NCI-H82 (cell line): ENCODE results near the gene LAMTOR2.
"Not testable (repeated sequence)": the region's sequence is repeated elsewhere in the genome, so short reads cannot be mapped to it uniquely, and the experiment has no call there.

ENCODE experiments used
- DNase-seq: peaks from one replicate; lab custom pipeline; 2025; lab: John Stamatoyannopoulos, UW

The LAMTOR2 gene

DNA sequence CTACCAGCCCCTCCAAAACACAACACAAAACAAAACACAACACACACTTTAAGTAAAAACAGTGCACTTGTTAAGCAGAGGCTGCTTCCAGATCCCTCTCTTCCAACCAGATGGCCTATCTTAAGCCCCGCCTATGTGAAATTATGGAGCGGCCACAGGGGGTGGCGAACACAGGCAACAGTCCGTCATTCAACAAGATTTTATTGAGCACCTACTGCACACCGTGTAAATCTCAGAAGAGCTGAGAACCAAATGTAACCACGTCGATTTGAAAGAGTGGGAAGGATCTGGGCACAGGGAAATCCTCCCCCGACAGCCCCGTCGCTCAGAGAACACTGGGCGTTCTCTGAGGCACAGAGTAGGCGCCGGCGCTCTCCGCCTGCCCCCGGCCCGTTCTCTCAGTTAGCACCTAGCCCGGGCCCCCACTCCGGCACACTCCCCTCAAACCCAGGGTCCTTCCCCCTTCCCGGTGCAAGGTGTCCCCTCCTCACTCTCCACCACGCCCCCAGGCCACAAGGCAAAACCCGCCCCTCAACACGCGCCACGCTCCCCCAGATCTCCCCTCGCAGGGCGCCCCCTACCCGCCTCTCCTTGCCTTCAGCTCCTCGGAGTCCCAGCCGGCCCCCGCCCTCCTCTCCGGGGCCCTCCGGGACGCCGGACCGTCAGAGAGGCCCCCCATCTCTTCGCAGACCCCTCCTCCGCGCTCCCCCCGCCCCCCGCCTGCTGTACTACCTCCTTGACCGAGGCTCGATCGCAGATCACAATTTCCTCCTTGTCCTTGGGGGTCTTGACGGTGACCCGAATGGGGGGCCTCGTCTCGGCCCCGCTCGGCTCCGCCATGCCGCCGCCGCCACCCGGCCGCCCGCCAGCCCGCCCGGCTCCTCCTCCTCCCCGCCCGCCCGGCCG is 1.5 kb upstream of the LAMTOR2 start:
- peak; percentile 90 for DNase-seq

DNA sequence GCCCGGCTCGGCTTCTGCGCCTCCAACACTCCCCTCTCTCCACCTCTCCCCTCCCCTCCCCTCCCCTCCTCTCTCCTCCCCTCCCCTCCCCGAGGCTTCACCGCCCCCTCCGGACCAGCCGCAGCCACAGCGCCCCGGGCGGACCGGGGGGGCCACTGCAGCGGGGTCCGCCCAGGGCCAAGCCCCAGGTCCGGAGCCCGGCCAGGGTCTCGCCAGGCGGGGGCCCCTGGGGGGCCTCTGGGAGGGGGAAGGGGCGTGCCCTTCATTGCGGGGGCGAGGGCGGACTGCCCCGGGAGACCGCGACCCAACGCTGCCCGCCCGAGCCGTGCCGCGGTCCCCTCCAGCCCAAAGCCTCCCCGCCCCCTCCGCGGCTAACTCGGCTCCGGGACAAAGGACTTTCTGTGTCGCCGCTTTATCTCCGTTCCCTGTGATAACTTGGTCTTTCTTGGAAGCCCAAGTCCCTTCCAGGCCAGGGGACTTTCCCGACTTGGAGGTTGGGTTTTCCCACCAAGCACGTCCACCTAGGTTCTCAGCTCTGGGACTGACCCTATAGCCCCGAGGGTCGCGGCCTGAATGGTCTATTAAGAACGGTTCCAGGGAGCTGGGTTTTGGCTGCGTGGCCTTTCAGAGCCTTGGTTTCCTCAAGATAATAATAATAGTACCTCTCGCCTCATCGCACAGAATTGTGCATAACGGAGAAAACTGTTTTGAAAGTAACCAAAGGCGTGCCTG is 648 bp upstream of the LAMTOR2 start, which contains the start of gene UBQLN4:
Gene UBQLN4 (minus strand): TSS at position 31 of the 732 bp plus-strand sequence. CDS start 97 bp downstream, outside the sequence.
- peak; percentile 96 for DNase-seq

DNA sequence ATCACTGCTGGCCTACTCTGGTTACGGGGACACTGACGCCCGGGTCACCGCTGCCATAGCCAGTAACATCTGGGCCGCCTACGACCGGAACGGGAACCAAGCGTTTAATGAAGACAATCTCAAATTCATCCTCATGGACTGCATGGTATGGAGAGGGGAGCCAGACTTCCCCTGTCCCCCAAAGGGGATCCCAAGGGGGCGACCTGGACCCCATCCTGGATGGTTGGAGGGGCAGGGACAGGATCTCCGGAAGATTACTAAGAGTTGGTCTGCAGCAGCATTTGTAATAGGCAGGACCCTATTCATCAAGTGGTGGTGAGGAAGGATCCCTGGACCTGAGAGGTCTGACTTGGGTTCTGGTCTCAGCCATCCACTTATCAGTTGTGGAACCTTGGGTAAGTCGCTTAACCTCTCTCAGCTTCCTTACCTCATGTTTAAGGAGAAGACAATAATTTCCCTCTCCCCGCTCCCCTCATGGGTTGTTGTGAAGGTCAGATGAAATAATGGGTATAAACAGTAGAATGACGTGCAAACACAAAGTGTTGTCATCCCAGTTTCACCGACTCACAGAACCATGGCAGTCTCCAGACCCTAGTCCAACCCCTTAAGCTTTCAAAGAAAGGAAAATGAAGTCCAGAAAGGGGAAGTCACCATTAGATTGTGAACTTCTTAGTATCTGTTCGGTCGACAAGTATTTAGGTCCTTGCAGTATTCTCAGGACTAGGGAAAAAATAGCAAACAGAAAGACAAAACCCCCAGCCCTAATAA is 883 bp downstream of the LAMTOR2 start:
- DNase-seq, result no peak

DNA sequence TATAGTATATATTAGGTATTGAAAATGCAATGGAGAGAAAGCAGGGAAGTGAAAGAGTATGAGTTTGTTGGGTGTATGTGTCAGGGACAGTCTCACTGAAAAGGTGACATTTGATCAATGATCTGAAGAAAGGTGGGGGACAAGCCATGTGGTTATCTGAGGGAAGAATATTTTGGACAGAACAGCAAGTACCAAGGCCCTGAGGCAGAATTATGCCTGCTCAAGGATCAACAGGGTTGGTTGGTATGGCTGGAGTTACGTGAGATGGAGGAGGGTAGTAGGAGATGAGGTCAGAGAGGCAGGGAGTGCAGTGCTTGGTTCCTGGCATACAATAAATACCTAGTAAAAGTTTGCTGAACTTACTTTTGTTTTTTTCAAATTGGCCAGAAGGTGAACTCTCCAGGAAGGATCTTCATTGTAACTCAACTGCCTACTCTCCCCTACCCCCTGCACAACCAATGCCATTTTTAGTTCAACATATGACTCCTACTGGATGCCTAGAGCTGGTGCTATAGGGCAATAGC is 1.8 kb downstream of the LAMTOR2 start:
- DNase-seq, result no peak

DNA sequence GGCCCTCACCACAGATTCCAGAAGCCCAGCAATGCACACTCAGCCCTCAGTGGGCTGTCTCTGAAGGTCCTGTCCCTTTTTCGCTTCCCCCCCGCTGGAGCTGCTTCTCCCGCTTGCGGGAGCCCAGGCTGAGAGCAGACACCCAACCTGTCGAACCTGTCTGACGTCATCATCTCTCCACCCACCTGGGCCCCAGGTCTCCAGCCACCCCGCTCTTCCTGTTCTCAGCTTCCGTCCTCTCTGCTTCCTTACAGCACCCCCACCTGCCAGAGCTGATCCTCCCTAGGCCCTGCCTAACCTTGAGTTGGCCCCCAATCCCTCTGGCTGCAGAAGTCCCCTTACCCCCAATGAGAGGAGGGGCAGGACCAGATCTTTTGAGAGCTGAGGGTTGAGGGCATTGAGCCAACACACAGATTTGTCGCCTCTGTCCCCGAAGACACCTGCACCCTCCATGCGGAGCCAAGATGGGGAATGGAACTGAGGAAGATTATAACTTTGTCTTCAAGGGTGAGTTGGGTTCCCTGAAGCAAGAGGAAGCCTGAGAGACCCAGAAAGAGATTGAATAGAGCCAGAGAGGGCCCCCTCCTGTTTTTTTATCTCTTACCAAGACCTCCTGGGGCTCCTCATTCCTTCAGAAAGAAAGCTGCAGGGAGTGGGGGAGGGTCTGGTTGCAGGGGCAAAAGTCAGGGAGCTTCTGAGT is 6.5 kb downstream of the LAMTOR2 start, which contains the start of gene RAB25:
Gene RAB25 (plus strand): TSS at position 224 of the 700 bp plus-strand sequence. CDS start 241 bp downstream, at position 465.
- no peak for DNase-seq

DNA sequence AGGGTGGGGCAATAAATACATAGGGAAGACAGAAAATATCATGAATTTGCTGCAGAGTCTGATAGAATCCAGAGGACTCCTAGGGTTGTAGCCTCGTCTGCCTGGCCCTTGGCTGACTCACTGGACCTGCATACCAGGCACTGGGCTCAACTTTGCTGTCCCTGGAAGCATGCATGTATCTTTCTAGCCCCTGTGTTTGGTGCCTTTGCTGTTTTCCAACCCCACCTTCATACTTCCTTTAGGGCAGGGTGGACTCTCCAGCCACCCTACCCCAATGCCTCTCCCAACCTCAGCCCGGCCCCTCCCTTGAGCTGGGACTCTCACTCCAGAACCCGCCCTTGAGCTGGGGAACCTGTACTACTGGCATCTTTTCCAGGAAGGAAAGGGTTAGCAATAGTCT is 7.6 kb downstream of the LAMTOR2 start:
- DNase-seq, result no peak

DNA sequence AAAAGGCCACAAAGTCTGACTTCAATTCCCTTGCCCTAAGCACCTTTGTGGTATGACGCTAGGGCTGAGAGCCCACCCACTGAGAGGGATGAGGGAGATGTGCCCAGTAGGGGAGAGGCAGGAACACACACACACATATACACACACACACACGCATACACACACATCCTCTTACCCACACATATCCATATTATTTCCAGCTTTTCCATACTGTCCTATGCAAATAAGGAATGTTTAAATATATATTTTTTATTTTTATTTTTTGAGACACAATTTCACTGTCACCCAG is 9.4 kb downstream of the LAMTOR2 start:
- DNase-seq, result no peak

DNA sequence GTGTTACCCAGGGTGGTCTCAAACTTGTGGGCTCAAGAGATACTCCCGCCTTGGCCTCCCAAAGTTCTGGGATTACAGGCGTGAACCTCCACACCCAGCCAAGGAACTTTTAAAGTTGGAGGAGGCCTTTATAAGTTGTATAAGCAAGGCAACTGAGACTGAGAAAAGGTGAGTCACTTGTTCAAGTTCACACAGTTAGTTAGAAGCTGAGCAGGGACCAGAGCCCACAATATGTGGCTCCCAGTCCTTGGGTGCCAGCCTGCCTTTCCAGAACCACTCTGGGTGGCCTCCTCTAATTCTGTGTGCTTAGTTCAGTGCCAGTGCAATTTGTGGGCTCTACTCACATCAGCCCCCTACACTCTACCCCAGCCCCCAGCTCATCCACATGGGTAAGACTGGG is 10.0 kb downstream of the LAMTOR2 start:
- no peak for DNase-seq

DNA sequence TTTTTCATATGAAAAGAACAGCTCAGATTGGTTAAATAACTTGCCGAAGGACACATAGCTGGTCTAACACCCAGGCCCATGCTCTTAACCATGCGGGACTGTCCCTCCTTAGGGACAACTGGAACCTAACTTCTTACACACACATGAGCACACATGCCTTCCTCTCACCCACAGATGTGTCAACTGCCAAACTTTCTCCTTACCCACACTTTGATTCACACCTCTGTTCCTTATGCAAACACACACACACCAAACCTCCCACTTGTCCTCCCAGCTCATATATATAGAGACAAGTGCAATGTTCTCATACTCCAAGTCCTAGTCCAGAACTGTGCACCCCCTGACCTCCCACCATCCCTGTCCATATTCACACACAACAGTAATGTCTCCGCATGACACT is 10.6 kb downstream of the LAMTOR2 start:
- DNase-seq, result no peak

DNA sequence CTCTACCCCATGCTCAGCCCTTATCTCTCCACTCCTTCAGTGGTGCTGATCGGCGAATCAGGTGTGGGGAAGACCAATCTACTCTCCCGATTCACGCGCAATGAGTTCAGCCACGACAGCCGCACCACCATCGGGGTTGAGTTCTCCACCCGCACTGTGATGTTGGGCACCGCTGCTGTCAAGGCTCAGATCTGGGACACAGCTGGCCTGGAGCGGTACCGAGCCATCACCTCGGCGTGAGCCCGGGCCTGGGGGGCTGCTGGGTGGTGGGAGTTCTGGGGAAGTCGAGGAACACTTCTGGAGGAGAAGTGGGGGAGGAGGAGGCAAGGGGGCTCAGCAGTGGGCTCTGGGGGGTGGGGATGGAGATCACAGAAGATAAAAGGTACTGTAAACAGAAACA is 11.3 kb downstream of the LAMTOR2 start:
- no peak for DNase-seq

DNA sequence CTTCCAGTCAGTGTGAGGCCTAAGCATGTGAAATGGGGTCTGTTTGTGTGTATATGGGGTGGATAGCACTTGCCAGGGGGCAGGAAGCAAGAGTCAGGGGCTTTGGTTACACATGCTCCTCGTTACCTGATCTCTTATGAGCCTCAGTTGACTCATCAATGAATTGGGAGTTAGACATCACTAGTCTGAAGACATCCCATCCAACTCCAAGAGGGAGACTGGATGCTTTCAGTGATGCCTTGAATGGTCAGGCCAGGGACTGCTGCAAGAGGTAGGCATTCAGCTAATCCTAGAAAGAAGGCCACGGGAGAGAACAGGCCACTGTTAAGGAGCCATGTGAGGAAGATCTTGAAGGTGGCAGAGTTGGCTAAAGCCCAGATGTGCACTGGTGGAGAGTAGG is 12.7 kb downstream of the LAMTOR2 start:
- DNase-seq, result no peak

DNA sequence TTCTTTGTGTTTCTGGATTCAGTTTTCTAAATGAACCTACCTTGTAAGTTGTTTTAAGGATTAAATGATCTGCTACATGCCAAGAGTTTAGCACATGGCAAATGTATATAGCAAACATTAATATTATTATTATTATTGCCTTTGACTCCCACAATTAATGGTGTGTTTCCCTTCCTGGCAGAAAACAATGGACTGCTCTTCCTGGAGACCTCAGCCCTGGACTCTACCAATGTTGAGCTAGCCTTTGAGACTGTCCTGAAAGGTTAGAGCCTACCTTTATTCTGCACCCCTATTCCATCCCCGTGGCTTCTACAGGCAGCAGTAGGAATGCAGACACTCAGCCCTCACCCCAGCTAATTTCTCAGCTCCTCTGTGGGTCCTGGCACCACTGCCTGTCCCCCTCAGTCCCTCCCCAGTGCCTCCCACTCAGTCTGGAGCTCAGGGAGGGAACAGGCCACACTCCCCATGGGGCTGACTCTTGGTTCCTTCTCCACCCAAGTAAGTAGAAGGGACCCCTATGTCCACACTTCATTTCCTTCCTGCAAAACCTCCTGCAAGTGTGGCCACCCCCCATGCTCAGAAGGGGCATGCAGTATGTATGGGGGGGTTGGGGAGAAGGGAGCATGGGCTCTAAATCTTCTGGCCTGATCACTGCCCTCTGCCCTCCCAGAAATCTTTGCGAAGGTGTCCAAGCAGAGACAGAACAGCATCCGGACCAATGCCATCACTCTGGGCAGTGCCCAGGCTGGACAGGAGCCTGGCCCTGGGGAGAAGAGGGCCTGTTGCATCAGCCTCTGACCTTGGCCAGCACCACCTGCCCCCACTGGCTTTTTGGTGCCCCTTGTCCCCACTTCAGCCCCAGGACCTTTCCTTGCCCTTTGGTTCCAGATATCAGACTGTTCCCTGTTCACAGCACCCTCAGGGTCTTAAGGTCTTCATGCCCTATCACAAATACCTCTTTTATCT is 15.2 kb downstream of the LAMTOR2 start:
- DNase-seq, result no peak

DNA sequence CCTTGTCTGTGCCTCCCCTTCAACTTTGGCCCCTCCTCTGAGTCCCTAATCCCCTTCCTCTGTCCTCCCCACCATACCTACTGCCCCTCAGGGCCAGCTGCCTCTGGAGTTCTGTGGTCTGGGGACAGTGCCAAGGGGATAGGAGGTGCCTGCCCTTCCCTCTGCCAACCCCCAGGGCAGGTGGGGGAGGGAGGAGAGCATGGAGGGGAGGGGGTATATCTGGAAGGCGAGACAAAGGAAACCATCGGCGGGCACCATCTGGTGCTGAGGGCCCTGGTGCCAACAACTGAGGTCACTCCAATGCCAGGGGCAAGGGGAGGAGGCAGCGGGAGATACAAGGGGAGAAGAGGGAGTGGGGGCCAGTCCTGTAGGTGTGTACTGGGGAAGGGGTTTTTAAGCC is 16.0 kb downstream of the LAMTOR2 start:
- peak; percentile 54 for DNase-seq

DNA sequence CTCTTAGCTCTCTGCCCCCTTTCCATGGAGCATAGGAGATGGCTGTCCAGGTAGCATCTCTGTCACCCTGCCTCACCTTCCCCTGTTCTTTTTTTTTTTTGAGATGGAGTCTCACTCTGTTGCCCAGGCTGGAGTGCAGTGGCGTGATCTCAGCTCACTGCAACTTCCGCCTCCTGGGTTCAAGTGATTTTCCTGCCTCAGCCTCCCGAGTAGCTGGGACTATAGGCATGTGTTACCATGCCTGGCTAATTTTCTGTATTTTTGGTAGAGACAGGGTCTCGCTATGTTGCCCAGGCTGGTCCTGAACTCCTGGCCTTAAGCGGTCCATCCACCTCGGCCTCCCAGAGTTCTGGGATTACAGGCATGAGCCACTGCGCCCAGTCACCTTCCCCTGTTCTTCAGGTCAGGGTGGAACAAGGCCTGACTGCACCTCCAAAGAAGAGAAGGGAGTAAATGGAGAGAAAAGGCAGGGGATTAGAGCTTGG is 16.8 kb downstream of the LAMTOR2 start:
- DNase-seq, result not testable (repeated sequence)

DNA sequence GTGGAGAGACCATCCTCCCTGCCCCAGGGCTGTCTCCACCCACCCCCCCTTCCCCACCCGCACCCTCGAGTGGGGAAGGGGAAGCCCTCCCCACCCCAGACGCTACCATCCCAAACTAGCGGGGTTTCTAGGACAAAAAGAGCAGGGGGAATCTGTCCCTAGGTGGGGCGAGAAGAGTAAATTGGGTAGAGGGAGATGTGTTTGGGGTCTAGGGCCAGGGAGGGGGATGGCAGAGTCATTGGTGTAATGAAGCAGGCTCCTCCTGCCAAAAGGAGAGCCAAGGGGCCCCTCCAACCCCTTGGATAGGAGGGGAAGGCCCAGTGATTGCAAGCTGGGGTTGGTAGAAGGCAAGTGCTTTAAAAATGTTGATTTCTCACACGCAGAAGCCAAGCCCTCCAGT is 17.7 kb downstream of the LAMTOR2 start:
- no peak for DNase-seq

DNA sequence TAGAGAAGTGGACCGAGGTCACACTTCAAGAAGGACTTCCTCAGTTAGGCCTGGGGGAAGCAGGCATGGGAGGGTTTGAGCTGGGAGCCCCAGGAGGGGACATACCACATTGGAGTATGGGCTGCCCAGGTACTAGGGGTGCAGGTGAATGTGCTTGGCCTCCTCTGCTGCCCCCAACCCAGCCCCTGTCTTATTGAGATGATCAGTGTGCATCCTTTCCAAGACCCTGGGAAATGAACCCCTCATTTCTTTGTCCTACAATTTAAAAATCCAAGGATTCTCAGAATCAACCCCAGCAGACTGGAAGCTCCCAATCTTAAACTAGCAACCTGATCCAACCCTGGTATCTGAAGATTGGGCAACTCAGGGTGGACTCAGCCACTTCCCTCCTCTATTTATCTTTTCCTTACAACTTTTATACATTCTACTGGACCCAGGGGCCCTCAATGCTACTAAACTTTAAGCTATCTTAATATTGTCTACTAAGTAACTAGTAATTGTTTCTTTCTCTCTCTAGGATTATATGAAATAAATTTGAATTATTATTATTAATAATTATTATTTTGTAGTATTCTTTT is 18.6 kb downstream of the LAMTOR2 start:
- DNase-seq, result no peak

DNA sequence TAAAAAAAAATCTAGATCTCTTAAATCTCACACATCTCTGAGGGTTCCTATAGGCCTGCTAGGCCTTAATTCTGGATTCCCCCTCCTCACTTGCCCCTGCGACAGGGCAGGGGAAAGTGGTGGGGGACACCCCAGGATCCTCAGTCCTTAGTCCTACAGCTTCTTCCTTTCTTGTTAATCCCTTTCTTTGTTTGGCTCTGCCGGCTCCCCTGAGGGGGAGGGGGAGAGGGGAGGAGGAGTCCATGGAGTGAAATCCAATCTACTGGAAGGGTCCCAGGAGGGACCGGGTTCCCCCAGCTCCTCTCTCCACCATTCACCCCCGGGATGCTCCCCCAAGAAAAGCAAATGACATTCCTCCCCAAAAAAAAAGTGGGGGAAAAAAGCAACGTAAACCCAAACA is 19.2 kb downstream of the LAMTOR2 start:
- peak; percentile 95 for DNase-seq

DNA sequence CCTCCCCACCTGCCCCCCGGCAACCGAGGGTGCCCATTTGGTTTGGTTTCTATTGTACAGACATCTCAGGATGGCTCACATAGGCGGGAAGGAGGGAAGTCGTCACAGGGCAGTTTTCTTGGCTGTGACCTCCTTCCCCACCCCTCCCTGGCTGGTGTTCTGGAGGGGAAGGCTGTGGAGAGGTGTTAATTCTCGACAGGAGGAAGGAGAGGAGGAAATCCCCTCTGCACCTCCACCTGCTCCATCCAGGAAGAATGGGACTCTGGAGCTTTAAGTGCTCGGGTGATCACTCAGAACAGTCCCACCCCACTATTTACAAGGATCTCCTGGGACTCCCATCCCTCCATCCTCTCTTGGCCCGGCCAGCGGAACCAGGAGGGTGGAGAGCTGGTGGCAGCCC is 20.1 kb downstream of the LAMTOR2 start:
- peak; percentile 71 for DNase-seq

DNA sequence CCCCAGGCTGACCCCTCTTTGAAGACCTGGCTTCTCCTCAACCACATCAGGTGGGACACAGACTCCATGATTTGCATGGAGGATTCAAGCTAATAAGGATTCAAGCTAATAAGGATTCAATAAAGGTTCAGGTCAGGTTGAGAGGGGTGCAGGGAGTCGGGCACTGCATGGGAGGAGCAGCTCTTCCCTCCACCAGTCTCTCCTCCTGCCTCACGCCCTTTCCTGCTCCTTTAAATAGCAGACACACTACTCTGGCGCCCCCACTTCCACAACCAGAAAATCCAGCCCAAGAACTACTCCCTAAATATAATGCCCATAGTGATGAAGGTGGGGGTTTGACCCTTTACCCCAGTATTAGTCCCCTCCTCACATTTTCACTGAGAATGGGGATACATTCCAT is 20.6 kb downstream of the LAMTOR2 start:
- DNase-seq, result peak; percentile 57

DNA sequence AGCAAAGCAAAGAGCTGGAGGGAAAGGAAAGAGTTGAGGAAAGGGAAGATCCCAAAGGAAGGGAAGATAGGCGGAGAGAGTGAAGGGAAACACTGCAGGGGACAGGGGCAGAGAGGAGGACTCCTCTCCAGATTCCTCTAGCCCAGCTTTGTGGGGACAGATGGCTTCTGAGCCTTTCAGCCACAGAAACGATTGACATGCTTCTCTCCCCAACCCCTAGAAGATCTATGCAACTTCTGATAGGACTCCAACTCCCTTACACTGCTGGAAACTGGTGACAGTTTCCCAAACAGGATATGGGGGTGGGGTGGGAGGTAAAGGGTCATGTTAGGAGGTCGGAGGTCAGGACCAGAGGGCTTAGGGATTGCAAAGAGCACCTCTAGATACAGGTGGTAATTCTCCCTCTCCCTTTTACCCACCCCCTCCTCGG is 21.2 kb downstream of the LAMTOR2 start:
- DNase-seq, result peak; percentile 71
